DOHH2 (cell line): ENCODE results near the gene LSM14A.

Experiments
- H3F3A ChIP-seq: fragments of 200-600 bp; sonication (generic), shearing (Covaris generic); 2 replicates; pipeline ENCODE4 v1.6.0; 2016; ENCODE audit warnings: antibody characterized with exemption, mild to moderate bottlenecking; ENCODE audit not compliant: control insufficient read depth, insufficient read depth
- H3K27ac ChIP-seq: fragments of 200-600 bp; sonication (generic); 2 replicates; pipeline ENCODE4 v1.5.1; 2014; ENCODE audit warnings: low read depth, mild to moderate bottlenecking, low read length, moderate library complexity
- H3K27me3 ChIP-seq: fragments of 200-600 bp; sonication (generic); 2 replicates; pipeline ENCODE4 v1.6.1; 2014; ENCODE audit warnings: mild to moderate bottlenecking, low read length, mixed read lengths; ENCODE audit not compliant: control insufficient read depth
- H3K36me3 ChIP-seq: fragments of 200-600 bp; sonication (generic); 2 replicates; pipeline ENCODE4 v1.6.1; 2014; ENCODE audit warnings: mild to moderate bottlenecking, low read length, moderate library complexity, mixed read lengths; ENCODE audit not compliant: control insufficient read depth
- H3K4me1 ChIP-seq: fragments of 200-600 bp; sonication (generic); 2 replicates; pipeline ENCODE4 v1.6.1; 2014; ENCODE audit warnings: mild to moderate bottlenecking, low read length, mixed read lengths; ENCODE audit not compliant: control insufficient read depth
- H3K4me2 ChIP-seq: fragments of 200-600 bp; sonication (generic); 2 replicates; pipeline ENCODE4 v1.6.0; 2014; ENCODE audit warnings: mild to moderate bottlenecking, low read length, moderate library complexity
- H3K4me3 ChIP-seq: fragments of 200-600 bp; sonication (generic); 2 replicates; pipeline ENCODE4 v1.5.1; 2014; ENCODE audit warnings: mild to moderate bottlenecking, low read length, mixed read lengths
- H3K79me2 ChIP-seq: fragments of 200-600 bp; sonication (generic); 2 replicates; pipeline ENCODE4 v1.6.1; 2014; ENCODE audit warnings: mild to moderate bottlenecking, low read length, mixed read lengths; ENCODE audit not compliant: control insufficient read depth
- H3K9me2 ChIP-seq: fragments of 200-600 bp; sonication (generic); replicated peaks from 2 replicates; pipeline ENCODE4 v1.6.1; 2014; ENCODE audit warnings: mild to moderate bottlenecking, low read length, mixed read lengths; ENCODE audit not compliant: control insufficient read depth
- H3K9me3 ChIP-seq: fragments of 200-600 bp; sonication (generic); 2 replicates; pipeline ENCODE4 v1.6.1; 2014; ENCODE audit warnings: antibody characterized with exemption, low read length, mixed read lengths; ENCODE audit not compliant: control insufficient read depth, insufficient read depth
- H4K20me1 ChIP-seq: fragments of 200-600 bp; sonication (generic); 2 replicates; pipeline ENCODE4 v1.6.0; 2014; ENCODE audit warnings: low read depth, mild to moderate bottlenecking, antibody characterized with exemption, low read length, moderate library complexity; ENCODE audit not compliant: control insufficient read depth, insufficient read depth
- EZH2phosphoT487 ChIP-seq: fragments of 200-600 bp; sonication (generic); IDR thresholded peaks from 2 replicates; pipeline ENCODE4 v1.6.1; 2017; ENCODE audit warnings: borderline replicate concordance, mild to moderate bottlenecking, antibody characterized with exemption, low read length, moderate library complexity, mixed read lengths
- TF ChIP-seq, protein P1 (sequence below): fragments of 200-600 bp; sonication (generic); IDR thresholded peaks from one replicate; pipeline ENCODE4 v1.5.1; 2014; ENCODE audit warnings: antibody characterized with exemption, mild to moderate bottlenecking, low read depth, low read length; ENCODE audit not compliant: poor library complexity, severe bottlenecking

Gene LSM14A

DNA sequence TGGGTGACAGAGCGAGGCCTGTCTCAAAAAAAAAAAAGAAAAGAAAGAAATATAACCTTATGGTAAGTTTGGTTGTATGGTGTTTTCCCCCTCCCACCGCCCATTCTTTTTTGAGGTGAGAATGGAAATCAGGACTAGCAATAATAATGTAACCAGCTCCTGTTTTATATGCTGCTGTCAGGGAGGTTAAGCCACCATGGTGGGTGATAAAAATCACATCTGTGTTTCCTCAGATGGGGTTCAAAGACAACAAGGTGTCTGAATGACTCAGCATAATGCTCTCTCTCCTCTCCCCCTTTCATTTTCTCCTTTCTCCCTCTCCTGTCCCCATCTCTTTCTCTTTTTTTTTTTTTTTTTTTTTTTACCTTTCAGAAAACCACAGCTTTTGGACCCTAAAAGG lies 53.7 kb downstream of the LSM14A start:
- peaks cover 97% of the 10 kb centered on the region for H3K36me3 ChIP-seq
- no peak overlapping the region for H3K4me2 ChIP-seq
- H3K27ac ChIP-seq = no peak overlapping the region
- no peaks in the 10 kb centered on the region for H3K4me1 ChIP-seq
- TF ChIP-seq EZH2phosphoT487 = no peak
- TF ChIP-seq, protein P1, sequence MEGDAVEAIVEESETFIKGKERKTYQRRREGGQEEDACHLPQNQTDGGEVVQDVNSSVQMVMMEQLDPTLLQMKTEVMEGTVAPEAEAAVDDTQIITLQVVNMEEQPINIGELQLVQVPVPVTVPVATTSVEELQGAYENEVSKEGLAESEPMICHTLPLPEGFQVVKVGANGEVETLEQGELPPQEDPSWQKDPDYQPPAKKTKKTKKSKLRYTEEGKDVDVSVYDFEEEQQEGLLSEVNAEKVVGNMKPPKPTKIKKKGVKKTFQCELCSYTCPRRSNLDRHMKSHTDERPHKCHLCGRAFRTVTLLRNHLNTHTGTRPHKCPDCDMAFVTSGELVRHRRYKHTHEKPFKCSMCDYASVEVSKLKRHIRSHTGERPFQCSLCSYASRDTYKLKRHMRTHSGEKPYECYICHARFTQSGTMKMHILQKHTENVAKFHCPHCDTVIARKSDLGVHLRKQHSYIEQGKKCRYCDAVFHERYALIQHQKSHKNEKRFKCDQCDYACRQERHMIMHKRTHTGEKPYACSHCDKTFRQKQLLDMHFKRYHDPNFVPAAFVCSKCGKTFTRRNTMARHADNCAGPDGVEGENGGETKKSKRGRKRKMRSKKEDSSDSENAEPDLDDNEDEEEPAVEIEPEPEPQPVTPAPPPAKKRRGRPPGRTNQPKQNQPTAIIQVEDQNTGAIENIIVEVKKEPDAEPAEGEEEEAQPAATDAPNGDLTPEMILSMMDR = no peak
- H3K9me2 ChIP-seq = no peaks in the 10 kb centered on the region
- no peaks in the 10 kb centered on the region for H3K27me3 ChIP-seq
- peaks cover 26% of the 10 kb centered on the region for H3K79me2 ChIP-seq
- H3K4me3 ChIP-seq = no peak overlapping the region
- no peaks in the 10 kb centered on the region for H3K9me3 ChIP-seq
- peaks cover 3% of the 10 kb centered on the region; the same call in 1 of the 2 replicates for H4K20me1 ChIP-seq
- peaks cover 4% of the 10 kb centered on the region for H3F3A ChIP-seq

- H3K9me3 ChIP-seq = no peaks in the 10 kb centered on the region
- TF ChIP-seq, protein P1 = no peak
- TF ChIP-seq EZH2phosphoT487 = no peak
- H3K36me3 ChIP-seq = peaks cover 76% of the 10 kb centered on the region
- no peaks in the 10 kb centered on the region for H3K4me1 ChIP-seq
- H3F3A ChIP-seq = peaks cover 9% of the 10 kb centered on the region
- H3K79me2 ChIP-seq = peaks cover 8% of the 10 kb centered on the region
- H3K4me3 ChIP-seq = no peak overlapping the region
- H3K27ac ChIP-seq = no peak overlapping the region
- H3K27me3 ChIP-seq = no peaks in the 10 kb centered on the region
- H3K9me2 ChIP-seq = no peaks in the 10 kb centered on the region
- no peak overlapping the region for H3K4me2 ChIP-seq
- H4K20me1 ChIP-seq = peaks cover 5% of the 10 kb centered on the region; the same call in 1 of the 2 replicates
These were observed 56.0 kb downstream of the LSM14A start for GRCh38 chr19:34228347-34228746.

DNA sequence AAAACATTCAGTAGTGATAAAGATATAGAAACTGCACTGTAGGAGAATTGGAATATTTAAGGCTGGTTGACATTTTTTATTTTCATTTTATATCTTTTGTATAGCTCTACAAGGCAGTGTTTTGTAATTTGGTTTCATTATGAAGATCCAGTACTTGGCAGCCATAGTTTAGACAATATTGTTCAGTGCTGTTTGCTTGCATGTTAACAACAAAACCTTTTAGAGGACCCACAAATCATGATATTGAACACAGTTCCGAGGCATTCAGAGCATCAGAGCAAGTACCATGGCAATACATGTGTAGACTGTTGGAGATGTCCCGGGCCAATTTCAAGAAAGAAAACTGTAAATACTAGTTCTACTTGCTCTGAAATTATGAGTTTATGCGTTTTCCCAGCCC lies 56.5 kb downstream of the LSM14A start:
- Histone ChIP-seq H3K4me2 (no peak overlapping the region), H3K4me3 (no peak overlapping the region), H3K27me3 (no peaks in the 10 kb centered on the region), H3K36me3 (peaks cover 72% of the 10 kb centered on the region), H4K20me1 (peaks cover 5% of the 10 kb centered on the region; the same call in 1 of the 2 replicates), H3K9me3 (no peaks in the 10 kb centered on the region), H3K79me2 (peaks cover 4% of the 10 kb centered on the region; the same call in 1 of the 2 replicates), H3K9me2 (no peaks in the 10 kb centered on the region), H3F3A (peaks cover 9% of the 10 kb centered on the region), H3K4me1 (no peaks in the 10 kb centered on the region), H3K27ac (no peak overlapping the region)
- TF ChIP-seq, protein P1 = no peak
- no peak for TF ChIP-seq EZH2phosphoT487

DNA sequence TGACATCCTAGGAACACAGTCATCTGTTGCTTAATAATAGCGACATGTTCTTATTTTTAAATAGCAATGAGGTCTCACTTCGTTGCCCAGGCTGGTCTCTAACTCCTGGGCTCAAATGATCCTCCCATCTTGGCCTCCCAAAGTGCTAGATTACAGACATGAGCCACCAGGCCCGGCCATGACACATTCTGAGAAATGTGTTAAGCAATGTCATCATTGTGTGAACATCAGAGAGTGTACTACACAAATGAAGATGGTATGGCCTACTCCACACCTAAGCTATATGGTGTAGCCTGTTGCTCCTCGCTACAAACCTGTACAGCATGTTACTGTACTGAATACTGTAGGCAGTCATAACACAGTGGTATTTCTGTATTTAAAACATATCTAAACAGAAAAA lies 57.4 kb downstream of the LSM14A start:
- H3F3A ChIP-seq = peaks cover 9% of the 10 kb centered on the region
- H3K27me3 ChIP-seq = no peaks in the 10 kb centered on the region
- no peaks in the 10 kb centered on the region for H3K4me1 ChIP-seq
- H3K4me2 ChIP-seq = no peak overlapping the region
- peaks cover 4% of the 10 kb centered on the region; the same call in 1 of the 2 replicates for H3K79me2 ChIP-seq
- no peak overlapping the region for H3K27ac ChIP-seq
- no peaks in the 10 kb centered on the region for H3K9me2 ChIP-seq
- H3K9me3 ChIP-seq = no peaks in the 10 kb centered on the region
- TF ChIP-seq, protein P1 = no peak
- TF ChIP-seq EZH2phosphoT487 = no peak
- H3K36me3 ChIP-seq = peaks cover 62% of the 10 kb centered on the region
- H3K4me3 ChIP-seq = no peak overlapping the region
- peaks cover 5% of the 10 kb centered on the region; the same call in 1 of the 2 replicates for H4K20me1 ChIP-seq
